ENCODE data around the gene FAM32A.

FAM32A gene

GRCh38 chr19:16227837-16228636 lies 42.8 kb downstream of the FAM32A start:
- TF ChIP-seq CTCF (conservative IDR thresholded peaks at IDR 0.05; ENCODE audit: control insufficient read depth, insufficient read depth, low read depth, low read length), result no peak
- no peak for DNase-seq (ENCODE audit: low read depth)
- H3K4me3 ChIP-seq (ENCODE audit: control insufficient read depth, low read depth, low read length), result no peak overlapping the region

GRCh38 chr19:16228637-16229321 lies 43.6 kb downstream of the FAM32A start:
- no peak for DNase-seq (ENCODE audit: low read depth)
- H3K4me3 ChIP-seq (ENCODE audit: control insufficient read depth, low read depth, low read length), result no peak overlapping the region
- no peak for TF ChIP-seq CTCF (conservative IDR thresholded peaks at IDR 0.05; ENCODE audit: control insufficient read depth, insufficient read depth, low read depth, low read length)

- DNase-seq (ENCODE audit: low read depth), result no peak
- no peak for TF ChIP-seq CTCF (conservative IDR thresholded peaks at IDR 0.05; ENCODE audit: control insufficient read depth, insufficient read depth, low read depth, low read length)
- H3K4me3 ChIP-seq (ENCODE audit: control insufficient read depth, low read depth, low read length), result no peak overlapping the region
Measured at GRCh38 chr19:16229322-16229641, 44.1 kb downstream of the FAM32A start.

- TF ChIP-seq CTCF (conservative IDR thresholded peaks at IDR 0.05; ENCODE audit: control insufficient read depth, insufficient read depth, low read depth, low read length), result no peak
- no peak for DNase-seq (ENCODE audit: low read depth)
- no peak overlapping the region for H3K4me3 ChIP-seq (ENCODE audit: control insufficient read depth, low read depth, low read length)
Measured at GRCh38 chr19:16232127-16232526, 46.9 kb downstream of the FAM32A start.

GRCh38 chr19:16232568-16232967 lies 47.4 kb downstream of the FAM32A start:
- DNase-seq (ENCODE audit: low read depth), result no peak
- no peak overlapping the region for H3K4me3 ChIP-seq (ENCODE audit: control insufficient read depth, low read depth, low read length)
- TF ChIP-seq CTCF (conservative IDR thresholded peaks at IDR 0.05; ENCODE audit: control insufficient read depth, insufficient read depth, low read depth, low read length), result no peak

- no peak overlapping the region for H3K4me3 ChIP-seq (ENCODE audit: control insufficient read depth, low read depth, low read length)
- TF ChIP-seq CTCF (conservative IDR thresholded peaks at IDR 0.05; ENCODE audit: control insufficient read depth, insufficient read depth, low read depth, low read length), result no peak
Measured at GRCh38 chr19:16233081-16233776, 48.0 kb downstream of the FAM32A start.

More at GRCh38 chr19:16233081-16233776, 48.0 kb downstream of the FAM32A start:
- DNase-seq (ENCODE audit: low read depth), result no peak
